ENCODE measurements around the gene PTGR1. TPM values are rescaled to one million over a fixed set of nuclear protein-coding genes. Genes with fewer than 3 reads are reported as not detected.
A peak's percentile ranks its signal among the peaks of the same experiment; 100 is the strongest.
"Not testable (repeated sequence)": the region's sequence is repeated elsewhere in the genome, so short reads cannot be mapped to it uniquely, and the experiment has no call there.

The PTGR1 gene
- polyA plus RNA-seq, 2 donors = 28.2 to 93.3 TPM

DNA sequence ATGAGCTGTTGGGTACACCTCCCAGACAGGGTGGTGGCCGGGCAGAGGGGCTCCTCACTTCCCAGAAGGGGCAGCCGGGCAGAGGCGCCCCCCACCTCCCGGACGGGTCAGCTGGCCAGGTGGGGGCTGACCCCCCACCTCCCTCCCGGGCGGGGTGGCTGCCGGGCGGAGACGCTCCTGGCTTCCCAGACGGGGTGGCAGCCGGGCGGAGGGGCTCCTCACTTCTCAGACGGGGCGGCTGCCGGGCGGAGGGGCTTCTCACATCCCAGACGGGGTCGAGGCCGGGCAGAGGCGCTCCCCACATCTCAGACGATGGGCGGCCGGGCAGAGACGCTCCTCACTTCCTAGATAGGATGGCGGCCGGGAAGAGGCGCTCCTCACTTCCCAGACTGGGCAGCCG, 17.9 kb upstream of the PTGR1 start:
- H3K9me3 ChIP-seq (ENCODE audit: control insufficient read depth in 2 of 2, insufficient read depth in 1 of 2, low read depth in 1 of 2, low read length in 1 of 2); H3K4me1 ChIP-seq (ENCODE audit: control insufficient read depth in 2 of 2, insufficient read depth in 2 of 2, low read length in 1 of 2); H3K27me3 ChIP-seq (ENCODE audit: control insufficient read depth in 1 of 2, insufficient read depth in 2 of 2, low read length in 2 of 2); H3K36me3 ChIP-seq (ENCODE audit: control insufficient read depth in 2 of 2, insufficient read depth in 2 of 2, low read length in 1 of 2); H3K4me3 ChIP-seq (ENCODE audit: low read depth in 1 of 2, low read length in 2 of 2); H3K27ac ChIP-seq (ENCODE audit: low read depth in 2 of 2, low read length in 1 of 2): not testable (repeated sequence)
- WGBS, 2 donors = 96 to 97% methylated on average over 22 to 29 of the region's 29 CpGs

GRCh38 chr9:111615928-111616327, 16.5 kb upstream of the PTGR1 start:
- Histone ChIP-seq H3K27ac (ENCODE audit: low read depth in 2 of 2, low read length in 1 of 2) (no peak overlapping the region), H3K9me3 (ENCODE audit: control insufficient read depth in 2 of 2, insufficient read depth in 1 of 2, low read depth in 1 of 2, low read length in 1 of 2) (no peaks in the 10 kb centered on the region), H3K27me3 (ENCODE audit: control insufficient read depth in 1 of 2, insufficient read depth in 2 of 2, low read length in 2 of 2) (no peaks in the 10 kb centered on the region), H3K4me1 (ENCODE audit: control insufficient read depth in 2 of 2, insufficient read depth in 2 of 2, low read length in 1 of 2) (no peaks in the 10 kb centered on the region), H3K4me3 (ENCODE audit: low read depth in 1 of 2, low read length in 2 of 2) (no peak overlapping the region), H3K36me3 (ENCODE audit: control insufficient read depth in 2 of 2, insufficient read depth in 2 of 2, low read length in 1 of 2) (no peaks in the 10 kb centered on the region)
- 48 to 55% methylated on average over 3 of the region's 3 CpGs for WGBS, 2 donors

DNA sequence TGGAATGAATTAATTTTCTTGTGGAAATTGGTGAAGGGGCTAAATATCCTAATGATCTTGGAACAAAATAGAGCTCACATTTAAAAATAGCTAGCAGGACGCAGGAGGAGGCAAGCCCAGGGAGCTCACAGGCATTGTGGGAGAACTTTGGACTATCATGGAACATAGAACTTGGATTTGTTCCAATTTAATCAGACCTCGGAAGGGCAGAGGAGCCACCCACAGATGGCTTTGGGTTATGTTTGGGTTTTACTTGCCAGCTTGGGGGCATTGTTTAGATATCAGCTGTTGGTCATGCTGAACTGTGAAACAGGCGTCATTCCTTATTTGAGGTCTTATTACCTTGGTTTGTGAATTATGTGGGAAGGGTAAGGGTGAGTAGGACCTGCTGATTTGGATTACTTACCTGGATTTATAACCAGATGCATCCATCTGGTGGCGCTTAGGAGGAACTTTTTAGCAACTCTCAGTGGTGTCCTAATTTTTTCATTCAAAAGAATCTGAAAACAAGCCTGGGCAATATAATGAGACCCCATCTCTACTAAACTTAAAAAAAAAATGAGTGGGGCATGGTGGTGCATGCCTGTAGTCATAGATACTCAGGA, 14.1 kb upstream of the PTGR1 start:
- no peaks in the 10 kb centered on the region for H3K36me3 ChIP-seq (ENCODE audit: control insufficient read depth in 2 of 2, insufficient read depth in 2 of 2, low read length in 1 of 2)
- H3K27me3 ChIP-seq (ENCODE audit: control insufficient read depth in 1 of 2, insufficient read depth in 2 of 2, low read length in 2 of 2) = no peaks in the 10 kb centered on the region
- no peak overlapping the region for H3K4me3 ChIP-seq (ENCODE audit: low read depth in 1 of 2, low read length in 2 of 2)
- H3K9me3 ChIP-seq (ENCODE audit: control insufficient read depth in 2 of 2, insufficient read depth in 1 of 2, low read depth in 1 of 2, low read length in 1 of 2) = no peaks in the 10 kb centered on the region
- no peak overlapping the region for H3K27ac ChIP-seq (ENCODE audit: low read depth in 2 of 2, low read length in 1 of 2)
- WGBS, 2 donors = 44 to 47% methylated on average over 4 of the region's 4 CpGs
- H3K4me1 ChIP-seq (ENCODE audit: control insufficient read depth in 2 of 2, insufficient read depth in 2 of 2, low read length in 1 of 2) = peaks cover 0 to 3% of the 10 kb centered on the region in 2 donors

GRCh38 chr9:111610845-111611244, 11.4 kb upstream of the PTGR1 start:
- H3K9me3 ChIP-seq (ENCODE audit: control insufficient read depth in 2 of 2, insufficient read depth in 1 of 2, low read depth in 1 of 2, low read length in 1 of 2) = no peaks in the 10 kb centered on the region
- 44 to 47% methylated on average over 7 of the region's 7 CpGs for WGBS, 2 donors
- H3K36me3 ChIP-seq (ENCODE audit: control insufficient read depth in 2 of 2, insufficient read depth in 2 of 2, low read length in 1 of 2) = no peaks in the 10 kb centered on the region
- no peak overlapping the region for H3K4me3 ChIP-seq (ENCODE audit: low read depth in 1 of 2, low read length in 2 of 2)
- peak overlapping the region; percentile 78 to 79 for H3K27ac ChIP-seq (ENCODE audit: low read depth in 2 of 2, low read length in 1 of 2)
- peaks cover 0 to 3% of the 10 kb centered on the region in 2 donors for H3K4me1 ChIP-seq (ENCODE audit: control insufficient read depth in 2 of 2, insufficient read depth in 2 of 2, low read length in 1 of 2)
- no peaks in the 10 kb centered on the region for H3K27me3 ChIP-seq (ENCODE audit: control insufficient read depth in 1 of 2, insufficient read depth in 2 of 2, low read length in 2 of 2)

- H3K36me3 ChIP-seq (ENCODE audit: control insufficient read depth in 2 of 2, insufficient read depth in 2 of 2, low read length in 1 of 2) = no peaks in the 10 kb centered on the region
- no peak overlapping the region for H3K4me3 ChIP-seq (ENCODE audit: low read depth in 1 of 2, low read length in 2 of 2)
- peak overlapping the region; percentile 78 to 79 for H3K27ac ChIP-seq (ENCODE audit: low read depth in 2 of 2, low read length in 1 of 2)
- H3K27me3 ChIP-seq (ENCODE audit: control insufficient read depth in 1 of 2, insufficient read depth in 2 of 2, low read length in 2 of 2) = no peaks in the 10 kb centered on the region
- H3K9me3 ChIP-seq (ENCODE audit: control insufficient read depth in 2 of 2, insufficient read depth in 1 of 2, low read depth in 1 of 2, low read length in 1 of 2) = no peaks in the 10 kb centered on the region
- WGBS, 2 donors = 34 to 35% methylated on average over 5 of the region's 5 CpGs
- peaks cover 0 to 3% of the 10 kb centered on the region in 2 donors for H3K4me1 ChIP-seq (ENCODE audit: control insufficient read depth in 2 of 2, insufficient read depth in 2 of 2, low read length in 1 of 2)
Observed at GRCh38 chr9:111610149-111610548, 10.7 kb upstream of the PTGR1 start.

DNA sequence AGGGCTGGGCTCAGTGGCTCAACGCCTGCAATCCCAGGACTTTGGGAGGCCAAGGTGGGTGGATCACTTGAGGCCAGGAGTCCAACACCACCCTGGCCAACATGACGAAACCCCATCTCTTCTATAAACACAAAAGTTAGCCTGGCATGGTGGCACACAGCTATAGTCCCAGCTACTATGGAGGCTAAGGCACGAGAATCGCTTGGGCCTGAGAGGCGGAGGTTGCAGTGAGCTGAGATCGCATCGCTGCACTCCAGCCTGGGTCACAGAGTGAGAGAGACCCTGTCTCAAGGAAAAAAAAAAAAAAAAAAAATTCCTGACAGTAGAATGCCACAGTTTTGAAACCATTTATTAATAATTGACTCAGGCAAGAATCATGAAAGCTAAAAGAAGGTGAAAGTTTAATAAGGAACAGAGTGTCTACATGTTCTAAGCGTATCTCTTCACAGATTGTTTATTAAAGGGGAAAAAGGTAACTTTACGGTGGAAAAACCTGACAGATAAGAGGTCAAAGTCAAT, 5.7 kb upstream of the PTGR1 start:
- Histone ChIP-seq H3K27me3 (ENCODE audit: control insufficient read depth in 1 of 2, insufficient read depth in 2 of 2, low read length in 2 of 2) (no peaks in the 10 kb centered on the region), H3K27ac (ENCODE audit: low read depth in 2 of 2, low read length in 1 of 2) (no peak overlapping the region), H3K4me1 (ENCODE audit: control insufficient read depth in 2 of 2, insufficient read depth in 2 of 2, low read length in 1 of 2) (peaks cover 0 to 4% of the 10 kb centered on the region in 2 donors), H3K9me3 (ENCODE audit: control insufficient read depth in 2 of 2, insufficient read depth in 1 of 2, low read depth in 1 of 2, low read length in 1 of 2) (no peaks in the 10 kb centered on the region), H3K36me3 (ENCODE audit: control insufficient read depth in 2 of 2, insufficient read depth in 2 of 2, low read length in 1 of 2) (no peaks in the 10 kb centered on the region), H3K4me3 (ENCODE audit: low read depth in 1 of 2, low read length in 2 of 2) (no peak overlapping the region)
- WGBS, 2 donors = 90 to 91% methylated on average over 9 of the region's 9 CpGs

DNA sequence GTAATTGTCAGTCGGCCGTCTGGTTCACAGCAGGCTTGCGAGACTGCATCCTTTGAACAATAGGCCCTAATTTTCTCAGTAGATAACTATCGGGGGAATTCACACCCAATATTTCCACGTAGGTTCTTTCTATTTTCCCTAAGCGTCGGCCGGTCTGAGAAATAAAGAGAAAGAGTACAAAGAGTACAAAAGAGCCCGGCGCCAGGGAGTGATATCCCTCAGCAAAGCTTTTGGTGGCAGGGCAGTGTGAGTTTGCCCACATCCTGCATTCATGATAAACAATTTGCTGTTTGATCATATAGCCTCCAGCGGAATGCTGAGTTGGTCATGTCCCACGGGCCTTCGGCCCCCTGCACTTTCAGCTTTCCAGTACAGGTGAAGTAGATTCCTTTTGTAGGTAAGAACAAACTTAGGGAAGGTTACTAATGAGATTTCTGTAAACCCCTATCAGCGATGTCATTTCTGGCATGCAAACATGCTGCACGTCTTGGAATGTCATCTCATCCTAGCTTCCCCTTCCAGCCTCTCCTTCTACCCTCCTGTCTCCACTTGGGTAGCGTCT, 4.7 kb upstream of the PTGR1 start:
- Histone ChIP-seq H3K4me1 (ENCODE audit: control insufficient read depth in 2 of 2, insufficient read depth in 2 of 2, low read length in 1 of 2) (peaks cover 0 to 3% of the 10 kb centered on the region in 2 donors), H3K36me3 (ENCODE audit: control insufficient read depth in 2 of 2, insufficient read depth in 2 of 2, low read length in 1 of 2) (no peaks in the 10 kb centered on the region), H3K4me3 (ENCODE audit: low read depth in 1 of 2, low read length in 2 of 2) (no peak overlapping the region), H3K9me3 (ENCODE audit: control insufficient read depth in 2 of 2, insufficient read depth in 1 of 2, low read depth in 1 of 2, low read length in 1 of 2) (no peaks in the 10 kb centered on the region), H3K27me3 (ENCODE audit: control insufficient read depth in 1 of 2, insufficient read depth in 2 of 2, low read length in 2 of 2) (no peaks in the 10 kb centered on the region), H3K27ac (ENCODE audit: low read depth in 2 of 2, low read length in 1 of 2) (no peak overlapping the region)
- 71 to 85% methylated on average over 16 of the region's 16 CpGs for WGBS, 2 donors

GRCh38 chr9:111603041-111603440, 3.6 kb upstream of the PTGR1 start:
- WGBS, 2 donors = 71 to 83% methylated on average over 4 of the region's 4 CpGs
- no peaks in the 10 kb centered on the region for H3K9me3 ChIP-seq (ENCODE audit: control insufficient read depth in 2 of 2, insufficient read depth in 1 of 2, low read depth in 1 of 2, low read length in 1 of 2)
- H3K4me1 ChIP-seq (ENCODE audit: control insufficient read depth in 2 of 2, insufficient read depth in 2 of 2, low read length in 1 of 2) = peaks cover 0 to 3% of the 10 kb centered on the region in 2 donors
- H3K27ac ChIP-seq (ENCODE audit: low read depth in 2 of 2, low read length in 1 of 2) = no peak overlapping the region
- H3K27me3 ChIP-seq (ENCODE audit: control insufficient read depth in 1 of 2, insufficient read depth in 2 of 2, low read length in 2 of 2) = no peaks in the 10 kb centered on the region
- no peaks in the 10 kb centered on the region for H3K36me3 ChIP-seq (ENCODE audit: control insufficient read depth in 2 of 2, insufficient read depth in 2 of 2, low read length in 1 of 2)
- H3K4me3 ChIP-seq (ENCODE audit: low read depth in 1 of 2, low read length in 2 of 2) = no peak overlapping the region

DNA sequence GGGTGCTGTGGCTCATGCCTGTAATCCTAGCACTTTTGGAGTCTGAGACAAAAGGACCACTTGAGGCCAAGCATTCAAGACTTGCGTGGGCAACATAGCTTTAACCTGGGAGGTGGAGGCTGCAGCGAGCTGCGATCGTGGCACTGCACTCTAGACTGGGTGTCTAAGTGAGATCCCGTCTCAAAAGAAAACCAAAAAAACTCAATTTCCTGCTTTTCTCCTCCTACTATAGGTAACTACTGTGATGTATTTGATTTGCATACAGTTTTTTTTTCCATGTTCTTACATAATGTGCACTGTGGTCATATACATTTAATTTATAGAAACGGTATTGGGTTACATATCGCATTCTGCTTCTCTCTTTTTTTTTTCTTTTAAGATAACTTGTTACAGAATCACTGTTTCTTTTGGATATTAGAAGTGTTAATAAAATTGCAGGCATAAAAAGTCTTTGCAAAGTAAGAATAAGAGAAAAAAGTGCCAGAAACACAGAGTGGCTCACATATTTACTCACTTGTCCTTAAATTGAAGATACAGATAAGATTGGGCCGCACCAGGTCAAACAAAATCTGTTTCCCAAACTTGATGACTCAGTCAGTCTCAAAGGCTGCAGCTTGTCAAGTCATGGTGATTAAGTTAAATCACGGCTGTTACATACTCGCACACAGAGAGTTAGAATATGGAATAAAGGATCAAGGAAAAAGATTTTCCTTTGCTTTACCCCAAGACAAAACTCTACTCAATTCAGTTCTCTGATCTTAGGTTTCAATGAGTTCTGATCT, 2.0 kb upstream of the PTGR1 start:
- H3K4me3 ChIP-seq (ENCODE audit: low read depth in 1 of 2, low read length in 2 of 2) = no peak overlapping the region
- H3K27me3 ChIP-seq (ENCODE audit: control insufficient read depth in 1 of 2, insufficient read depth in 2 of 2, low read length in 2 of 2) = no peaks in the 10 kb centered on the region
- peaks cover 0 to 3% of the 10 kb centered on the region in 2 donors for H3K4me1 ChIP-seq (ENCODE audit: control insufficient read depth in 2 of 2, insufficient read depth in 2 of 2, low read length in 1 of 2)
- H3K27ac ChIP-seq (ENCODE audit: low read depth in 2 of 2, low read length in 1 of 2) = no peak overlapping the region
- H3K36me3 ChIP-seq (ENCODE audit: control insufficient read depth in 2 of 2, insufficient read depth in 2 of 2, low read length in 1 of 2) = no peaks in the 10 kb centered on the region
- H3K9me3 ChIP-seq (ENCODE audit: control insufficient read depth in 2 of 2, insufficient read depth in 1 of 2, low read depth in 1 of 2, low read length in 1 of 2) = no peaks in the 10 kb centered on the region
- 67 to 70% methylated on average over 10 of the region's 10 CpGs for WGBS, 2 donors

All from esophagus (tissue), 2 donors.